HG03196 (cell line): ENCODE measurements around the gene NLRC3.
"Not testable (repeated sequence)": the region's sequence is repeated elsewhere in the genome, so short reads cannot be mapped to it uniquely, and the experiment has no call there.

Source experiments
- ATAC-seq: cut with Tn5 transposase; IDR thresholded peaks from one replicate; pipeline ENCODE4 v1.9.1; 2021; ENCODE audit not compliant: unreplicated experiment

NLRC3 gene

GRCh38 chr16:3515897-3516296 lies 61.3 kb downstream of the NLRC3 start:
- ATAC-seq: no peak

- no peak for ATAC-seq
Observed at GRCh38 chr16:3514621-3515020, 62.6 kb downstream of the NLRC3 start.

GRCh38 chr16:3513892-3514583 lies 63.2 kb downstream of the NLRC3 start:
- no peak for ATAC-seq

- no peak for ATAC-seq
Observed at GRCh38 chr16:3511286-3512180, 65.7 kb downstream of the NLRC3 start.

GRCh38 chr16:3510416-3510815 lies 66.8 kb downstream of the NLRC3 start:
- ATAC-seq: no peak

GRCh38 chr16:3509470-3509928 lies 67.7 kb downstream of the NLRC3 start:
- ATAC-seq: no peak

- no peak for ATAC-seq
Observed at GRCh38 chr16:3508736-3509135, 68.5 kb downstream of the NLRC3 start.

GRCh38 chr16:3503523-3503922 lies 73.7 kb downstream of the NLRC3 start:
- ATAC-seq: no peak

- no peak for ATAC-seq
Observed at GRCh38 chr16:3501783-3502400, 75.3 kb downstream of the NLRC3 start.

- not testable (repeated sequence) for ATAC-seq
Observed at GRCh38 chr16:3501412-3501761, 75.8 kb downstream of the NLRC3 start.

- no peak for ATAC-seq
Observed at GRCh38 chr16:3498988-3499387, 78.2 kb downstream of the NLRC3 start.

GRCh38 chr16:3497771-3498170 lies 79.4 kb downstream of the NLRC3 start:
- ATAC-seq: no peak

GRCh38 chr16:3496386-3496785 lies 80.8 kb downstream of the NLRC3 start:
- no peak for ATAC-seq

- ATAC-seq: no peak
Observed at GRCh38 chr16:3495176-3495575, 82.0 kb downstream of the NLRC3 start, which contains the start of gene C16orf90. Gene C16orf90 (minus strand): TSS chr16:3495489. CDS start chr16:3495421, 68 bp downstream.

- ATAC-seq: no peak
Observed at GRCh38 chr16:3494386-3494973, 82.7 kb downstream of the NLRC3 start.

GRCh38 chr16:3492356-3492755 lies 84.8 kb downstream of the NLRC3 start:
- no peak for ATAC-seq

- ATAC-seq: no peak
Observed at GRCh38 chr16:3490911-3491629, 86.1 kb downstream of the NLRC3 start.
